SK-N-SH treated with all-trans-retinoic acid at 6 μM for 48 hours (cell line): ENCODE data around the gene SFMBT1.

Experiments used
- ARNTL ChIP-seq: fragments of 450-650 bp; formaldehyde crosslinking; IDR thresholded peaks from 2 replicates; pipeline ENCODE4 v1.5.0; 2020; ENCODE audit warnings: low read depth, mild to moderate bottlenecking, moderate library complexity, borderline replicate concordance
- CREB5 ChIP-seq: fragments of 250-450 bp; sonication (Bioruptor Pico); IDR thresholded peaks from 2 replicates; pipeline ENCODE4 v1.5.1; 2020; ENCODE audit warnings: low read depth, mild to moderate bottlenecking, moderate library complexity
- GLIS3 ChIP-seq: fragments of 250-450 bp; sonication (Bioruptor Pico); IDR thresholded peaks from 2 replicates; pipeline ENCODE4 v1.5.0; 2020; ENCODE audit warnings: mild to moderate bottlenecking, moderate library complexity
- OSR1 ChIP-seq: fragments of 250-450 bp; sonication (Bioruptor Pico); IDR thresholded peaks from 2 replicates; pipeline ENCODE4 v1.8.0; 2022; ENCODE audit warnings: moderate library complexity, mild to moderate bottlenecking, inconsistent platforms
- PATZ1 ChIP-seq: fragments of 250-450 bp; sonication (Bioruptor Pico); IDR thresholded peaks from 2 replicates; pipeline ENCODE4 v1.8.0; 2020; ENCODE audit warnings: mild to moderate bottlenecking, moderate library complexity, borderline replicate concordance
- PPARA ChIP-seq: fragments of 250-450 bp; sonication (Bioruptor Pico); IDR thresholded peaks from 2 replicates; pipeline ENCODE4 v1.5.0; 2020; ENCODE audit warnings: mild to moderate bottlenecking, borderline replicate concordance
- RARB ChIP-seq: fragments of 250-450 bp; sonication (Bioruptor Pico); IDR thresholded peaks from 2 replicates; pipeline ENCODE4 v1.8.0; 2021; ENCODE audit warnings: mild to moderate bottlenecking, moderate library complexity
- TCF4 ChIP-seq: fragments of 250-450 bp; sonication (Bioruptor Pico); IDR thresholded peaks from 2 replicates; pipeline ENCODE4 v1.8.0; 2021; ENCODE audit warnings: mild to moderate bottlenecking, moderate library complexity, borderline replicate concordance
- TOX ChIP-seq: fragments of 250-450 bp; sonication (Bioruptor Pico); IDR thresholded peaks from 2 replicates; pipeline ENCODE4 v1.8.0; 2021; ENCODE audit warnings: mild to moderate bottlenecking, moderate library complexity, borderline replicate concordance
- ZFP3 ChIP-seq: fragments of 250-450 bp; sonication (Bioruptor Pico); IDR thresholded peaks from 2 replicates; pipeline ENCODE4 v1.5.0; 2020; ENCODE audit warnings: mild to moderate bottlenecking, moderate library complexity
- ZNF8 ChIP-seq: fragments of 450-650 bp; formaldehyde crosslinking; IDR thresholded peaks from 2 replicates; pipeline ENCODE4 v1.5.0; 2020; ENCODE audit warnings: mild to moderate bottlenecking, moderate library complexity
- TF ChIP-seq, protein P1 (sequence below): fragments of 250-450 bp; sonication (Bioruptor Pico); IDR thresholded peaks from 2 replicates; pipeline ENCODE4 v1.5.0; 2020; ENCODE audit warnings: mild to moderate bottlenecking, moderate library complexity
- TF ChIP-seq, protein P2 (sequence below): fragments of 250-450 bp; sonication (Bioruptor Pico); IDR thresholded peaks from 2 replicates; pipeline ENCODE4 v1.5.1; 2021; ENCODE audit warnings: mild to moderate bottlenecking, moderate library complexity

- TF ChIP-seq TOX (no peak), RARB (no peak), PATZ1 (CRISPR knock-in tag) (no peak), TCF4 (CRISPR knock-in tag) (no peak), ARNTL (CRISPR knock-in tag) (no peak), PPARA (no peak), GLIS3 (no peak), ZNF8 (CRISPR knock-in tag) (no peak), OSR1 (CRISPR knock-in tag) (no peak), CREB5 (CRISPR knock-in tag) (no peak), ZFP3 (CRISPR knock-in tag) (no peak)
- TF ChIP-seq, protein P1, sequence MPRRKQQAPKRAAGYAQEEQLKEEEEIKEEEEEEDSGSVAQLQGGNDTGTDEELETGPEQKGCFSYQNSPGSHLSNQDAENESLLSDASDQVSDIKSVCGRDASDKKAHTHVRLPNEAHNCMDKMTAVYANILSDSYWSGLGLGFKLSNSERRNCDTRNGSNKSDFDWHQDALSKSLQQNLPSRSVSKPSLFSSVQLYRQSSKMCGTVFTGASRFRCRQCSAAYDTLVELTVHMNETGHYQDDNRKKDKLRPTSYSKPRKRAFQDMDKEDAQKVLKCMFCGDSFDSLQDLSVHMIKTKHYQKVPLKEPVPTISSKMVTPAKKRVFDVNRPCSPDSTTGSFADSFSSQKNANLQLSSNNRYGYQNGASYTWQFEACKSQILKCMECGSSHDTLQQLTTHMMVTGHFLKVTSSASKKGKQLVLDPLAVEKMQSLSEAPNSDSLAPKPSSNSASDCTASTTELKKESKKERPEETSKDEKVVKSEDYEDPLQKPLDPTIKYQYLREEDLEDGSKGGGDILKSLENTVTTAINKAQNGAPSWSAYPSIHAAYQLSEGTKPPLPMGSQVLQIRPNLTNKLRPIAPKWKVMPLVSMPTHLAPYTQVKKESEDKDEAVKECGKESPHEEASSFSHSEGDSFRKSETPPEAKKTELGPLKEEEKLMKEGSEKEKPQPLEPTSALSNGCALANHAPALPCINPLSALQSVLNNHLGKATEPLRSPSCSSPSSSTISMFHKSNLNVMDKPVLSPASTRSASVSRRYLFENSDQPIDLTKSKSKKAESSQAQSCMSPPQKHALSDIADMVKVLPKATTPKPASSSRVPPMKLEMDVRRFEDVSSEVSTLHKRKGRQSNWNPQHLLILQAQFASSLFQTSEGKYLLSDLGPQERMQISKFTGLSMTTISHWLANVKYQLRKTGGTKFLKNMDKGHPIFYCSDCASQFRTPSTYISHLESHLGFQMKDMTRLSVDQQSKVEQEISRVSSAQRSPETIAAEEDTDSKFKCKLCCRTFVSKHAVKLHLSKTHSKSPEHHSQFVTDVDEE: no peak
- TF ChIP-seq, protein P2, sequence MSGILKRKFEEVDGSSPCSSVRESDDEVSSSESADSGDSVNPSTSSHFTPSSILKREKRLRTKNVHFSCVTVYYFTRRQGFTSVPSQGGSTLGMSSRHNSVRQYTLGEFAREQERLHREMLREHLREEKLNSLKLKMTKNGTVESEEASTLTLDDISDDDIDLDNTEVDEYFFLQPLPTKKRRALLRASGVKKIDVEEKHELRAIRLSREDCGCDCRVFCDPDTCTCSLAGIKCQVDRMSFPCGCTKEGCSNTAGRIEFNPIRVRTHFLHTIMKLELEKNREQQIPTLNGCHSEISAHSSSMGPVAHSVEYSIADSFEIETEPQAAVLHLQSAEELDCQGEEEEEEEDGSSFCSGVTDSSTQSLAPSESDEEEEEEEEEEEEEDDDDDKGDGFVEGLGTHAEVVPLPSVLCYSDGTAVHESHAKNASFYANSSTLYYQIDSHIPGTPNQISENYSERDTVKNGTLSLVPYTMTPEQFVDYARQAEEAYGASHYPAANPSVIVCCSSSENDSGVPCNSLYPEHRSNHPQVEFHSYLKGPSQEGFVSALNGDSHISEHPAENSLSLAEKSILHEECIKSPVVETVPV (CRISPR knock-in tag): no peak
Measured at GRCh38 chr3:53085476-53085875, 39.6 kb upstream of the SFMBT1 start.
